Measurements from ENCODE around the gene CRISPLD2. TPM values are rescaled to one million over a fixed set of nuclear protein-coding genes. Genes with fewer than 3 reads are reported as not detected.

The CRISPLD2 gene
- total and polyA plus RNA-seq, 7 experiments from 2014 or later: 0.38 to 14.4 (median 0.82) TPM

DNA sequence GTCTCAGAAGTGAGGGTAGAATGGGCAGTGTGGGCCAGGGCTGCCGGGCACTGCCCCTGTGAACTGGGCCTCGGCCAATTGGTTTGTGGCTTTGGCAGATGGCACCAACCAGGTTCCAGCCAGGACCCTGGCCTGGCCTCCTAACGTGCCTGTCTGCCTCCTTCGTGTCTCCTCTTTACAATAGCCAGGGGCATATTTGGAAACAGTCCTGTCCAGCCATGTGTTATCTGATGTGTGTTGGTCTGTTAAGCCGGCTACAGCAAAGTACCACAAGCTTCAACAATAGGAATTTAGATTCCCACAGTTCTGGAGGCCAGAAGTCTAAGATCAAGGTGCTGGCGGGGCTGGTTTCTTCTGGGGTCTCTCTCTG is 14.6 kb downstream of the CRISPLD2 start:
- DNase-seq: no peak
- no peaks in the 10 kb centered on the region for H3K9me3 ChIP-seq (ENCODE audit: control insufficient read depth in 2 of 3, low read length in 3 of 3)
- POLR2A ChIA-PET: no interaction called here
- CTCF ChIA-PET: no interaction called here
- Mint-ChIP-seq H3K27ac (no peak overlapping the region), H3K9me3 (peaks cover 0 to 1% (median 0%) of the 10 kb centered on the region in 11 donors), H3K4me3 (no peak overlapping the region), H3K4me1 (no peaks in the 10 kb centered on the region), H3K27me3 (peaks cover 0 to 11% (median 0%) of the 10 kb centered on the region in 5 donors), H3K36me3 (no peaks in the 10 kb centered on the region)
- no peak overlapping the region for H3K4me3 ChIP-seq (ENCODE audit: low read length)
- no peaks in the 10 kb centered on the region for H3K36me3 ChIP-seq (ENCODE audit: control insufficient read depth in 2 of 3, insufficient read depth in 3 of 3, low read length in 3 of 3)
- ATAC-seq: no peak
- intact Hi-C loops (cut with micrococcal nuclease): no loop called here
- H3K27me3 ChIP-seq (ENCODE audit: control insufficient read depth in 2 of 2, insufficient read depth in 2 of 2, low read length in 2 of 2): no peaks in the 10 kb centered on the region
- H3K27ac ChIP-seq (ENCODE audit: low read depth, low read length): no peak overlapping the region
- no peaks in the 10 kb centered on the region for H3K4me1 ChIP-seq (ENCODE audit: control insufficient read depth in 2 of 2, insufficient read depth in 2 of 2, low read length in 2 of 2)

- peaks cover 10 to 21% (median 11%) of the 10 kb centered on the region in 5 donors for H3K27me3 Mint-ChIP-seq
- peaks cover 0 to 1% (median 0%) of the 10 kb centered on the region in 11 donors for H3K9me3 Mint-ChIP-seq
- Histone ChIP-seq H3K27ac (ENCODE audit: low read depth, low read length) (no peak overlapping the region), H3K4me3 (ENCODE audit: low read length) (no peak overlapping the region), H3K36me3 (ENCODE audit: control insufficient read depth in 2 of 3, insufficient read depth in 3 of 3, low read length in 3 of 3) (no peaks in the 10 kb centered on the region), H3K4me1 (ENCODE audit: control insufficient read depth in 2 of 2, insufficient read depth in 2 of 2, low read length in 2 of 2) (no peaks in the 10 kb centered on the region), H3K9me3 (ENCODE audit: control insufficient read depth in 2 of 3, low read length in 3 of 3) (no peaks in the 10 kb centered on the region), H3K27me3 (ENCODE audit: control insufficient read depth in 2 of 2, insufficient read depth in 2 of 2, low read length in 2 of 2) (no peaks in the 10 kb centered on the region)
- H3K27ac Mint-ChIP-seq: no peak overlapping the region
- H3K36me3 Mint-ChIP-seq: no peaks in the 10 kb centered on the region
- ATAC-seq: no peak
- ChIA-PET CTCF (no interaction called here), POLR2A (no interaction called here)
- no peak for DNase-seq
- intact Hi-C loops (cut with micrococcal nuclease): no loop called here
- H3K4me3 Mint-ChIP-seq: no peak overlapping the region
- peaks cover 0 to 6% (median 3%) of the 10 kb centered on the region in 7 donors for H3K4me1 Mint-ChIP-seq
These were observed 16.5 kb downstream of the CRISPLD2 start for GRCh38 chr16:84836234-84836647.

- no peaks in the 10 kb centered on the region for H3K4me1 ChIP-seq (ENCODE audit: control insufficient read depth in 2 of 2, insufficient read depth in 2 of 2, low read length in 2 of 2)
- H3K36me3 Mint-ChIP-seq: no peaks in the 10 kb centered on the region
- H3K27me3 Mint-ChIP-seq: peaks cover 14 to 28% (median 17%) of the 10 kb centered on the region in 5 donors
- H3K9me3 Mint-ChIP-seq: peaks cover 0 to 1% (median 0%) of the 10 kb centered on the region in 11 donors
- no peak overlapping the region for H3K27ac ChIP-seq (ENCODE audit: low read depth, low read length)
- no peak for DNase-seq
- no peaks in the 10 kb centered on the region for H3K27me3 ChIP-seq (ENCODE audit: control insufficient read depth in 2 of 2, insufficient read depth in 2 of 2, low read length in 2 of 2)
- H3K9me3 ChIP-seq (ENCODE audit: control insufficient read depth in 2 of 3, low read length in 3 of 3): no peaks in the 10 kb centered on the region
- H3K4me3 Mint-ChIP-seq: no peak overlapping the region
- H3K27ac Mint-ChIP-seq: no peak overlapping the region
- ATAC-seq: no peak
- H3K4me3 ChIP-seq (ENCODE audit: low read length): no peak overlapping the region
- no peaks in the 10 kb centered on the region for H3K36me3 ChIP-seq (ENCODE audit: control insufficient read depth in 2 of 3, insufficient read depth in 3 of 3, low read length in 3 of 3)
- peaks cover 0 to 12% (median 6%) of the 10 kb centered on the region in 7 donors for H3K4me1 Mint-ChIP-seq
- ChIA-PET CTCF (no interaction called here), POLR2A (no interaction called here)
- intact Hi-C loops (cut with micrococcal nuclease): no loop called here
These were observed 17.2 kb downstream of the CRISPLD2 start for GRCh38 chr16:84836967-84837366.

- POLR2A ChIA-PET: no interaction called here
- Mint-ChIP-seq H3K4me3 (no peak overlapping the region), H3K9me3 (peaks cover 0 to 1% (median 0%) of the 10 kb centered on the region in 11 donors), H3K27ac (no peak overlapping the region), H3K4me1 (peaks cover 0 to 17% (median 11%) of the 10 kb centered on the region in 7 donors), H3K27me3 (peaks cover 14 to 34% (median 30%) of the 10 kb centered on the region in 5 donors), H3K36me3 (no peaks in the 10 kb centered on the region)
- Histone ChIP-seq H3K4me1 (ENCODE audit: control insufficient read depth in 2 of 2, insufficient read depth in 2 of 2, low read length in 2 of 2) (no peaks in the 10 kb centered on the region), H3K27ac (ENCODE audit: low read depth, low read length) (no peak overlapping the region), H3K27me3 (ENCODE audit: control insufficient read depth in 2 of 2, insufficient read depth in 2 of 2, low read length in 2 of 2) (no peaks in the 10 kb centered on the region), H3K9me3 (ENCODE audit: control insufficient read depth in 2 of 3, low read length in 3 of 3) (no peaks in the 10 kb centered on the region), H3K4me3 (ENCODE audit: low read length) (no peak overlapping the region), H3K36me3 (ENCODE audit: control insufficient read depth in 2 of 3, insufficient read depth in 3 of 3, low read length in 3 of 3) (no peaks in the 10 kb centered on the region)
- ATAC-seq: no peak
- no peak for DNase-seq
- intact Hi-C loops (cut with micrococcal nuclease): no loop called here
- CTCF ChIA-PET: no interaction called here
These were observed 18.7 kb downstream of the CRISPLD2 start for GRCh38 chr16:84838383-84838948.

DNA sequence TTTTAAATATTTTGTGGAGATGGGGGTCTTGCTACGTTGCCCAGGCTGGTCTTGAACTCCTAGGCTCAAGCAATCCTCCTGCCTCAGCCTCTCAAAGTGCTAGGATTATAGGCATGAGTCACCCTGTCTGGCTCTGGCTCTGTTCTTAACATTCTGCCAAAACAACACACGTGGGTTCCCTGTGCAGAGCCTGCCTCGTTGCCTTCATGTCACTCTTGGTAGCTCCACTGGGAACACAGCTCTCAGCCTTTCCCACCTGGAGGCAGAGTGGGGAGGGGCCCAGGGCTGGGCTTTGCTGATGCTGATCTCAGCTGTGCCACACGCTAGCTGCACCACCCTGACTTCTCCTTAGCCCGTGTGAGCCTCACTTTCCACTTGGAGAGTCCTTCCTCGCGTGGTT is 19.3 kb downstream of the CRISPLD2 start:
- H3K36me3 Mint-ChIP-seq: no peaks in the 10 kb centered on the region
- Histone ChIP-seq H3K4me1 (ENCODE audit: control insufficient read depth in 2 of 2, insufficient read depth in 2 of 2, low read length in 2 of 2) (no peaks in the 10 kb centered on the region), H3K4me3 (ENCODE audit: low read length) (no peak overlapping the region), H3K36me3 (ENCODE audit: control insufficient read depth in 2 of 3, insufficient read depth in 3 of 3, low read length in 3 of 3) (no peaks in the 10 kb centered on the region), H3K9me3 (ENCODE audit: control insufficient read depth in 2 of 3, low read length in 3 of 3) (no peaks in the 10 kb centered on the region), H3K27me3 (ENCODE audit: control insufficient read depth in 2 of 2, insufficient read depth in 2 of 2, low read length in 2 of 2) (no peaks in the 10 kb centered on the region), H3K27ac (ENCODE audit: low read depth, low read length) (no peak overlapping the region)
- H3K4me1 Mint-ChIP-seq: peaks cover 0 to 18% (median 11%) of the 10 kb centered on the region in 7 donors
- DNase-seq: no peak
- CTCF ChIA-PET: no interaction called here
- intact Hi-C loops (cut with micrococcal nuclease): no loop called here
- ATAC-seq: no peak
- H3K4me3 Mint-ChIP-seq: no peak overlapping the region
- peaks cover 14 to 40% (median 29%) of the 10 kb centered on the region in 5 donors for H3K27me3 Mint-ChIP-seq
- POLR2A ChIA-PET: no interaction called here
- H3K9me3 Mint-ChIP-seq: peaks cover 0 to 1% (median 0%) of the 10 kb centered on the region in 11 donors
- H3K27ac Mint-ChIP-seq: no peak overlapping the region

GRCh38 chr16:84839956-84840355 is 20.2 kb downstream of the CRISPLD2 start:
- Mint-ChIP-seq H3K36me3 (no peaks in the 10 kb centered on the region), H3K27me3 (peaks cover 14 to 49% (median 29%) of the 10 kb centered on the region in 5 donors), H3K9me3 (peaks cover 0 to under 1% (median 0%) of the 10 kb centered on the region in 11 donors), H3K4me3 (no peak overlapping the region), H3K27ac (no peak overlapping the region), H3K4me1 (peaks cover 0 to 18% (median 11%) of the 10 kb centered on the region in 7 donors)
- no peak for ATAC-seq
- no peaks in the 10 kb centered on the region for H3K36me3 ChIP-seq (ENCODE audit: control insufficient read depth in 2 of 3, insufficient read depth in 3 of 3, low read length in 3 of 3)
- no peak overlapping the region for H3K27ac ChIP-seq (ENCODE audit: low read depth, low read length)
- ChIA-PET POLR2A (no interaction called here), CTCF (no interaction called here)
- no peaks in the 10 kb centered on the region for H3K4me1 ChIP-seq (ENCODE audit: control insufficient read depth in 2 of 2, insufficient read depth in 2 of 2, low read length in 2 of 2)
- no peaks in the 10 kb centered on the region for H3K9me3 ChIP-seq (ENCODE audit: control insufficient read depth in 2 of 3, low read length in 3 of 3)
- DNase-seq: no peak
- no peaks in the 10 kb centered on the region for H3K27me3 ChIP-seq (ENCODE audit: control insufficient read depth in 2 of 2, insufficient read depth in 2 of 2, low read length in 2 of 2)
- H3K4me3 ChIP-seq (ENCODE audit: low read length): no peak overlapping the region
- intact Hi-C loops (cut with micrococcal nuclease): no loop called here

Measured in naive thymus-derived CD4-positive, alpha-beta T cell (primary cell).